Cortex of kidney (tissue), 1 donor: ENCODE data around the gene NAV1.
"Not testable (repeated sequence)": the region's sequence is repeated elsewhere in the genome, so short reads cannot be mapped to it uniquely, and the experiment has no call there.

Source experiments
- DNase-seq: peaks from one replicate; lab custom pipeline; 2025; lab: John Stamatoyannopoulos, UW

NAV1 gene

GRCh38 chr1:201565024-201565730, 26.2 kb downstream of the NAV1 start:
- DNase-seq = no peak

GRCh38 chr1:201565771-201566528, 27.0 kb downstream of the NAV1 start:
- no peak for DNase-seq

- no peak for DNase-seq
These were observed 27.5 kb downstream of the NAV1 start for GRCh38 chr1:201566529-201566823.

GRCh38 chr1:201566933-201567801, 28.2 kb downstream of the NAV1 start:
- no peak for DNase-seq

- no peak for DNase-seq
These were observed 29.3 kb downstream of the NAV1 start for GRCh38 chr1:201568265-201568664.

GRCh38 chr1:201568859-201569294, 29.9 kb downstream of the NAV1 start:
- no peak for DNase-seq

- no peak for DNase-seq
These were observed 31.4 kb downstream of the NAV1 start for GRCh38 chr1:201570181-201570885.

GRCh38 chr1:201570886-201571624, 32.1 kb downstream of the NAV1 start:
- DNase-seq = no peak

GRCh38 chr1:201573030-201573429, 34.1 kb downstream of the NAV1 start:
- no peak for DNase-seq

GRCh38 chr1:201573923-201574322, 35.0 kb downstream of the NAV1 start:
- no peak for DNase-seq

GRCh38 chr1:201575912-201576311, 37.0 kb downstream of the NAV1 start:
- no peak for DNase-seq

GRCh38 chr1:201576914-201577313, 38.0 kb downstream of the NAV1 start:
- DNase-seq = no peak

- DNase-seq = no peak
These were observed 39.3 kb downstream of the NAV1 start for GRCh38 chr1:201578008-201578888.

GRCh38 chr1:201581371-201581770, 42.4 kb downstream of the NAV1 start:
- DNase-seq = not testable (repeated sequence)

- no peak for DNase-seq
These were observed 43.9 kb downstream of the NAV1 start for GRCh38 chr1:201582705-201583442.

- no peak for DNase-seq
These were observed 44.7 kb downstream of the NAV1 start for GRCh38 chr1:201583663-201584062.

- no peak for DNase-seq
These were observed 45.7 kb downstream of the NAV1 start for GRCh38 chr1:201584471-201585092.

GRCh38 chr1:201585093-201585483, 46.2 kb downstream of the NAV1 start:
- no peak for DNase-seq

GRCh38 chr1:201585901-201586300, 47.0 kb downstream of the NAV1 start:
- no peak for DNase-seq
